ENCODE data around the gene SLC25A22. TPM values are rescaled to one million over a fixed set of nuclear protein-coding genes. Genes with fewer than 3 reads are reported as not detected.

SLC25A22 gene
- total and polyA plus RNA-seq, 8 donors: 5.5 to 11.9 (median 9.8) TPM; not detected in 1

DNA sequence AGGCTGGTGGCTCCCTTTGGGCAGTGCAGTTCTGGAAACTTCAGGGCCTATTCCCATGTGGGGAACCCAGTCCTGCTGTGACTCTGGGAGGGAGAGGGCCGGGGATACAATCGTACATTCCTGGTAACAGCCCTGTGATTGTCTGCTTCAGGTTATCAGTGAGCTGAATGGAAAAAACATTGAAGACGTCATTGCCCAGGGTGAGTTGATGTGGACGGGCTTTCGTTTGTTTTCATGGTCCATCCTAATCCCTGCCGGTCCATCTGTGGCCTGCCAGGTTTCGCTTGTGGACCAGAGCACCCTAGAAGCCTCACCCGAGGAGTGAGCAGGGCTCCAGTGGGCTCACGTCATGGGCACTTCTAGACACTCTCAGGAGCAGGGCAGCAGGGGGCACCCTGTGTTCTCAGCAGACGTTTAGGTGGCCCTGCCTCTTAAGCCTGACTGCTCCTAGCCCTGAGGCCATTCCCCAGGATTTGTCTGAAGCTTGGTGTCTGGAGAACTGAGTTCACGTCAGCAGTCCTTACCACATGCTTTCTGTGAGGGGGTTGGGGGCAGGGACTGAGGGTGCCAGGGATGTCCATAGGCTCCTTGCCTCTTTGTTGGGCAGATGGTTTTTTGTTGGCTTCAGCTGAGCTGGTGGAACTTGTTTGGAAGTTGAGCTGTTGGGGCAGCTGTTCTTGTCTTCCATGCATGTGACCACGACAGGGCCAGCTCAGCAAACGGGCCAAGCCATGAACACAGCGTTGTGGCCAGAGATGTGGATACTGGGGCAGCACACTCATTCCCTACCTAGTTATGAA, 13.6 kb upstream of the SLC25A22 start:
- WGBS, 5 donors: 41 to 55% (median 47%) methylated on average over 7 to 14 of the region's 14 CpGs
- peak overlapping the region in 2 of 4 donors; percentile 83 to 98 for H3K4me3 ChIP-seq
- TF ChIP-seq EP300 (IDR thresholded peaks at IDR 0.05) (no peak), POLR2A (IDR thresholded peaks at IDR 0.05) (no peak), CTCF (IDR thresholded peaks at IDR 0.05) (no peak), POLR2AphosphoS5 (IDR thresholded peaks at IDR 0.05) (no peak)
- peaks cover 23 to 48% (median 42%) of the 10 kb centered on the region in 4 donors for H3K36me3 ChIP-seq
- DNase-seq: no peak
- no peaks in the 10 kb centered on the region for H3K9me3 ChIP-seq
- peaks cover 23 to 40% (median 35%) of the 10 kb centered on the region in 4 donors for H3K4me1 ChIP-seq
- intact Hi-C loops (cut with DNase I; ENCODE audit: low total_unique reads): no loop called here
- peak overlapping the region in 4 of 5 donors; percentile 7 to 98 (median 98) for H3K27ac ChIP-seq
- no peaks in the 10 kb centered on the region for H3K27me3 ChIP-seq

DNA sequence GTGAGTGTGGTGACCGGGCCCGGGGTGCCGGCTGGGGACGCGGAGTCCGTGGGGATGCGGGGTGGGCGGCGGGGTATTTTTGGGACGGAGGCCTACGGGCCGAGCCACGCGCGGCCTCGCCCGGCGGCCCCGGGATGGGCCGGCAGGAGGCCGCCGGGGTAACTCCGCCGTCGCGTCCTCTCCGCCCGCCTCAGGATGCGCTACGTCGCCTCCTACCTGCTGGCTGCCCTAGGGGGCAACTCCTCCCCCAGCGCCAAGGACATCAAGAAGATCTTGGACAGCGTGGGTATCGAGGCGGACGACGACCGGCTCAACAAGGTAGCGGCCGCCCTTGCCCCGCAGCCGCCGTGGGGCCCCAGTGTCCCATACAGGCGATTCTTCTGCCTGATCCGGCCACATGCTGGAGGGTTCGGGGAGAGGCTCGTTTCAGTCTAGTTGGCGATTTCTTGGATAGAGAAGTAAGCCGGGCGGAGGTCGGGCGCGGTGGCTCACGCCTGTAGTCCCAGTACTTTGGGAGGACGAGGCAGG, 12.0 kb upstream of the SLC25A22 start:
- peak overlapping the region; percentile 83 to 98 (median 92) for H3K4me3 ChIP-seq
- peaks cover 33 to 50% (median 44%) of the 10 kb centered on the region in 4 donors for H3K4me1 ChIP-seq
- H3K36me3 ChIP-seq: peaks cover 23 to 40% (median 37%) of the 10 kb centered on the region in 4 donors
- H3K27me3 ChIP-seq: no peaks in the 10 kb centered on the region
- WGBS, 5 donors: 0 to 1% (median 0%) methylated on average over 18 to 55 of the region's 55 CpGs
- intact Hi-C loops (cut with DNase I; ENCODE audit: low total_unique reads): no loop called here
- peak overlapping the region; percentile 89 to 99 (median 98) for H3K27ac ChIP-seq
- TF ChIP-seq CTCF (IDR thresholded peaks at IDR 0.05) (peak in 1 of 7 experiments; percentile 15), POLR2A (IDR thresholded peaks at IDR 0.05) (peak in 1 of 4 donors; percentile 42), EP300 (IDR thresholded peaks at IDR 0.05) (no peak)
- H3K9me3 ChIP-seq: no peaks in the 10 kb centered on the region
- no peak for DNase-seq

GRCh38 chr11:809287-810039, 11.4 kb upstream of the SLC25A22 start, which contains the start of gene RPLP2:
Gene RPLP2, plus strand, starts transcription at chr11:809967. Its CDS starts 268 bp downstream, at chr11:810235.
- WGBS, 5 donors: 0 to 1% (median 1%) methylated on average over 1 to 81 of the region's 81 CpGs
- TF ChIP-seq POLR2AphosphoS5 (IDR thresholded peaks at IDR 0.05) (peak; percentile 95 to 98 (median 98)), POLR2A (IDR thresholded peaks at IDR 0.05) (peak in 2 of 4 donors; percentile 55 to 85), EP300 (IDR thresholded peaks at IDR 0.05) (peak; percentile 59), CTCF (IDR thresholded peaks at IDR 0.05) (no peak)
- H3K27ac ChIP-seq: peak within 1 kb of the TSS; percentile 89 to 99 (median 98)
- H3K27me3 ChIP-seq: no peaks in the 10 kb centered on the region
- H3K9me3 ChIP-seq: no peaks in the 10 kb centered on the region
- peak within 1 kb of the TSS; percentile 83 to 98 (median 92) for H3K4me3 ChIP-seq
- intact Hi-C loops (cut with DNase I; ENCODE audit: low total_unique reads): no loop called here
- H3K36me3 ChIP-seq: peaks cover 23 to 34% (median 32%) of the 10 kb centered on the region in 4 donors
- peak; percentile 99 for DNase-seq
- peaks cover 37 to 56% (median 50%) of the 10 kb centered on the region in 4 donors for H3K4me1 ChIP-seq
